Stomach (tissue), 9 donors: ENCODE data around the gene EPB41L1. TPM values are rescaled to one million over a fixed set of nuclear protein-coding genes. Genes with fewer than 3 reads are reported as not detected.

Experiments
- DNase-seq, 2 donors: peaks; one replicate each; pipeline versions ENCODE4 v3.0.0 to v3.0.0-alpha.2; 2013 to 2019
- H3K27ac ChIP-seq, 5 donors: fragments of 200-600 bp in 4 of 5; sonication (generic) in 4 of 5; one replicate each; pipeline ENCODE4 v1.5.1; 2013 to 2019; ENCODE audit warnings: mild to moderate bottlenecking in 1 of 5, moderate library complexity in 1 of 5
- H3K27me3 ChIP-seq, 3 donors: fragments of 200-600 bp; sonication (generic); one replicate each; pipeline ENCODE4 v1.5.1; 2017 to 2019; ENCODE audit warnings: mixed run types in 1 of 3
- H3K36me3 ChIP-seq, 4 donors: fragments of 200-600 bp; sonication (generic); 1 replicate in 3 of 4; 2 replicates in 1 of 4; pipeline ENCODE4 v1.5.1; 2016 to 2019
- H3K4me1 ChIP-seq, 4 donors: fragments of 200-600 bp; sonication (generic); one replicate each; pipeline ENCODE4 v1.5.1; 2016 to 2019
- H3K4me3 ChIP-seq, 4 donors: fragments of 200-600 bp; sonication (generic) in 3 of 4; one replicate each; pipeline ENCODE4 v1.5.1; 2016 to 2019; ENCODE audit warnings: mild to moderate bottlenecking in 1 of 4
- H3K9me3 ChIP-seq, 4 donors: fragments of 200-600 bp; sonication (generic); one replicate each; pipeline ENCODE4 v1.5.1; 2016 to 2019
- CTCF ChIP-seq, 7 experiments: fragments of 450-650 bp in 4 of 7; fragments of 200-600 bp in 3 of 7; sonication (generic) in 3 of 7; IDR thresholded peaks; one replicate each; pipeline ENCODE4 v1.5.1; 2016 to 2019; ENCODE audit warnings: antibody characterized with exemption in 7 of 7, control low read depth in 2 of 7, mild to moderate bottlenecking in 1 of 7
- EP300 ChIP-seq: sonication (generic); formaldehyde crosslinking; IDR thresholded peaks from one replicate; pipeline ENCODE4 v1.6.1; 2017; ENCODE audit warnings: antibody characterized with exemption
- POLR2A ChIP-seq, 4 donors: fragments of 450-650 bp; IDR thresholded peaks; one replicate each; pipeline ENCODE4 v1.6.1; 2016; ENCODE audit warnings: antibody characterized with exemption in 4 of 4, control low read depth in 2 of 4, mild to moderate bottlenecking in 1 of 4, moderate library complexity in 1 of 4
- POLR2AphosphoS5 ChIP-seq, 3 donors: sonication (generic); formaldehyde crosslinking; IDR thresholded peaks; one replicate each; pipeline ENCODE4 v1.6.1; 2016; ENCODE audit warnings: antibody characterized with exemption in 3 of 3
- WGBS, 5 donors: extraction: QIAGEN DNeasy Blood & Tissue Kit in 3 of 5; methylation state at CpG; one replicate each; pipeline versions ENCODE4 v1.1.5 to v1.1.7; 2013 to 2018; 5-methylcytosine and 5-hydroxymethylcytosine counted together
- intact Hi-C: fragments of 100-400 bp; cut with DNase I; formaldehyde crosslinking; loops from one replicate; pipeline ENCODE4 v1.15.1; 2023; ENCODE audit warnings: low total_unique reads
- polyA plus RNA-seq, 3 donors: library from polyadenylated mRNA; stranded (reverse); fragments of 200-250 nt; gene quantifications; one replicate each; pipeline ENCODE4 v1.2.3, GENCODE V29; 2013
- total RNA-seq, 5 donors: library from RNA; depleted of rRNA; stranded (reverse); fragments of >200 nt; gene quantifications; one replicate each; pipeline versions ENCODE4 v1.1.0 to v1.2.3, GENCODE V29; 2014 to 2016
- donor health status: healthy with polysubstance abuse.
- donor health status: Bipolar disorder and iron deficiency.
- donor health status: healthy.

The EPB41L1 gene
- total and polyA plus RNA-seq, 8 donors = 25.9 to 271 (median 40.4) TPM

- intact Hi-C loops = no loop called here
- no peak for DNase-seq
- peaks cover 24 to 74% (median 65%) of the 10 kb centered on the region in 4 donors for H3K36me3 ChIP-seq
- H3K4me1 ChIP-seq = no peaks in the 10 kb centered on the region
- no peak overlapping the region for H3K27ac ChIP-seq
- 96 to 98% (median 96%) methylated on average over 10 to 12 of the region's 12 CpGs for WGBS, 5 donors
- H3K27me3 ChIP-seq = no peaks in the 10 kb centered on the region
- H3K4me3 ChIP-seq = no peak overlapping the region
- no peak for TF ChIP-seq EP300
- TF ChIP-seq CTCF (IDR thresholded peaks at IDR 0.05) = no peak
- TF ChIP-seq POLR2AphosphoS5 (IDR thresholded peaks at IDR 0.05) = no peak
- no peak for TF ChIP-seq POLR2A (IDR thresholded peaks at IDR 0.05)
- no peaks in the 10 kb centered on the region for H3K9me3 ChIP-seq
Measured at GRCh38 chr20:36255445-36255844, 100.9 kb downstream of the EPB41L1 start.

GRCh38 chr20:36259177-36260061, 104.9 kb downstream of the EPB41L1 start:
- intact Hi-C loops = no loop called here
- H3K4me3 ChIP-seq = no peak overlapping the region
- DNase-seq = no peak
- peaks cover 13 to 35% (median 29%) of the 10 kb centered on the region in 4 donors for H3K36me3 ChIP-seq
- H3K27ac ChIP-seq = no peak overlapping the region
- no peaks in the 10 kb centered on the region for H3K4me1 ChIP-seq
- no peaks in the 10 kb centered on the region for H3K9me3 ChIP-seq
- WGBS, 5 donors = 50 to 60% (median 55%) methylated on average over 14 to 16 of the region's 16 CpGs
- TF ChIP-seq EP300 (no peak), CTCF (IDR thresholded peaks at IDR 0.05) (no peak), POLR2A (IDR thresholded peaks at IDR 0.05) (no peak), POLR2AphosphoS5 (IDR thresholded peaks at IDR 0.05) (no peak)
- H3K27me3 ChIP-seq = no peaks in the 10 kb centered on the region

GRCh38 chr20:36260316-36260715, 105.8 kb downstream of the EPB41L1 start:
- Histone ChIP-seq H3K4me1 (no peaks in the 10 kb centered on the region), H3K27ac (no peak overlapping the region), H3K4me3 (no peak overlapping the region), H3K36me3 (peaks cover 10 to 26% (median 22%) of the 10 kb centered on the region in 4 donors), H3K9me3 (no peaks in the 10 kb centered on the region), H3K27me3 (no peaks in the 10 kb centered on the region)
- 58 to 69% (median 64%) methylated on average over 7 of the region's 7 CpGs for WGBS, 5 donors
- DNase-seq = no peak
- intact Hi-C loops = no loop called here
- no peak for TF ChIP-seq POLR2A (IDR thresholded peaks at IDR 0.05)
- TF ChIP-seq POLR2AphosphoS5 (IDR thresholded peaks at IDR 0.05) = no peak
- TF ChIP-seq EP300 = no peak
- no peak for TF ChIP-seq CTCF (IDR thresholded peaks at IDR 0.05)

- TF ChIP-seq POLR2A (IDR thresholded peaks at IDR 0.05) (no peak), CTCF (IDR thresholded peaks at IDR 0.05) (no peak), POLR2AphosphoS5 (IDR thresholded peaks at IDR 0.05) (no peak), EP300 (no peak)
- no peaks in the 10 kb centered on the region for H3K4me1 ChIP-seq
- H3K27ac ChIP-seq = no peak overlapping the region
- intact Hi-C loops = no loop called here
- 77 to 84% (median 82%) methylated on average over 10 to 12 of the region's 12 CpGs for WGBS, 5 donors
- no peaks in the 10 kb centered on the region for H3K27me3 ChIP-seq
- H3K9me3 ChIP-seq = no peaks in the 10 kb centered on the region
- DNase-seq = no peak
- no peak overlapping the region for H3K4me3 ChIP-seq
- H3K36me3 ChIP-seq = peaks cover 0 to 13% (median 10%) of the 10 kb centered on the region in 4 donors
Measured at GRCh38 chr20:36261389-36262105, 107.0 kb downstream of the EPB41L1 start.
